Suppressor macrophage (primary cell): Measurements from ENCODE around the gene CLEC14A.

Source experiments
- DNase-seq, 4 experiments: peaks; one replicate each; pipeline ENCODE4 v3.0.0-alpha.2; 2020 to 2022

Gene CLEC14A

GRCh38 chr14:38248321-38249028 lies 7.4 kb downstream of the CLEC14A start:
- no peak for DNase-seq

GRCh38 chr14:38243696-38244240 lies 12.1 kb downstream of the CLEC14A start:
- DNase-seq, result no peak

DNA sequence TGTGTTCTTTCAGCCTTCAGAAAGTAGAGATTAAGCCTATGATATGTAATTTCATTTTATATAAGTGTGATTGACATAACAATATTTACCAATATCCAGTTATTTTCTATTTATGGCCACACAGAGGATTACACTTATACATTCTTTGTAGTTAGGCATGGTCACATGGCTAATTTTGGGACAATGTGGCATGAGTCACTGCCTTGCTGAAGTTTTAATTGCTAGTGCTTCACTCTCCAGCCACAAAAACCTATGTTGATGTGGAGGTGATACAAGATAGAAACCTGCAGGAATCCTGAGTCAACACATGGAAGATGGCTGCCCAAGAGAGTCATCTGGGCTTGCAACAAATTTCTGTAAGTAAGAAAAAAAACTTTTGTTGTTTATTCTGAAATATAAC lies 17.0 kb downstream of the CLEC14A start:
- no peak for DNase-seq

GRCh38 chr14:38238332-38238731 lies 17.6 kb downstream of the CLEC14A start:
- no peak for DNase-seq

GRCh38 chr14:38233218-38233617 lies 22.7 kb downstream of the CLEC14A start:
- DNase-seq, result no peak

- DNase-seq, result no peak
These were observed 29.5 kb downstream of the CLEC14A start for GRCh38 chr14:38226366-38226765.

DNA sequence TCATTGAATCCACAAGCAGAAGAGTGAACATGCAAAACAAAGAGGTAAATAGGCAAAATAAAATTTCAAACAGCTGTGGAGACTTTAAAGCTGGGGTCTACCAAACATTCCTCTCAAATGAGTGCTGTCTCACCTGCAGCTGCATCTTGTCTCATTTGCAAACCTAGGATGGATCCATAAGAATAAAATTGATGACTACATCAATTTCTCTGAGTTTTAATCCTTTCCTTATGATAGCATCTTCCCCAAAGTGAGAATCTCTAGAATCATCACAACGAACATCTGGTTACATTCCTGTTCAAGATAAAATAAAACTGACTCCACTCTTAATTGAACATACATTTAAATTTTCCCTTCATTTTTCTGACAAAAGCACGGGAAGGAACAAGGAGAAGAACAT lies 29.9 kb downstream of the CLEC14A start:
- no peak for DNase-seq

- DNase-seq, result no peak
These were observed 31.6 kb downstream of the CLEC14A start for GRCh38 chr14:38224338-38224737.

GRCh38 chr14:38221077-38221476 lies 34.8 kb downstream of the CLEC14A start:
- DNase-seq, result no peak

DNA sequence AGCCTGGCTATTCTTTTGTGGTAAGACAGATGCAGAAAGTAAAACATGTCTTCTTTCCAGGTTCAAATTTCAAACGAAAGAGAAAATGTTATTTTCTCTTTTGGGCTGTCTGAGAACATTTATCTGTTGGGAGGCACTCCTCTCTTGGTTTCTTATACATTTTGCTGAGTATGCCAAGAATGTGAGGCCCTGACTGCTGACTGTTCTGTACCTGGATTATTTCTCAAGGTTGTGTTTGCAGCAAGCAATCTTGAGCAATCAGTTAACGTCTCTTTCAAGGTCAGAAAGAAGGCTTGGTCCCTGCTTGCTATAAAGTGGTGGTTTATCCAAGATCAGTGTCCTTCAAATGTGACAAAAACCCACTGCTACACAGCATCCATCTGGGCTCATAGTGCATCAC lies 38.3 kb downstream of the CLEC14A start:
- DNase-seq, result no peak

GRCh38 chr14:38213001-38213400 lies 42.9 kb downstream of the CLEC14A start:
- DNase-seq, result no peak

- DNase-seq, result no peak
These were observed 43.8 kb downstream of the CLEC14A start for GRCh38 chr14:38212111-38212510.

DNA sequence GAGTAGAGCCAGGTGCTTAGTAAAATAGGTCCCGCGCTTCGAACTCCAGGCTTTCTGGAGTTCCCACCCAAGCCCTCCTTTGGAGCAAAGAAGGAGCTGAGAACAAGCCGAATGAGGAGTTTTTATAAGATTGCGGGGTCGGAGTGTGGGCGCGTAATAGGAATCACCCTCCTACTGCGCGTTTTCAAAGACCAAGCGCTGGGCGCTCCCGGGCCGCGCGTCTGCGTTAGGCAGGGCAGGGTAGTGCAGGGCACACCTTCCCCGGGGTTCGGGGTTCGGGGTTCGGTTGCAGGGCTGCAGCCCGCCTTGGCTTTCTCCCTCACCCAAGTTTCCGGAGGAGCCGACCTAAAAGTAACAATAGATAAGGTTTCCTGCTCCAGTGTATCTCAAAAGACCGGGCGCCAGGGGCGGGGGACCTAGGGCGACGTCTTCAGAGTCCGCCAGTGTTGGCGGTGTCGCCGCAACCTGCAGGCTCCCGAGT lies 44.6 kb downstream of the CLEC14A start:
- no peak for DNase-seq

DNA sequence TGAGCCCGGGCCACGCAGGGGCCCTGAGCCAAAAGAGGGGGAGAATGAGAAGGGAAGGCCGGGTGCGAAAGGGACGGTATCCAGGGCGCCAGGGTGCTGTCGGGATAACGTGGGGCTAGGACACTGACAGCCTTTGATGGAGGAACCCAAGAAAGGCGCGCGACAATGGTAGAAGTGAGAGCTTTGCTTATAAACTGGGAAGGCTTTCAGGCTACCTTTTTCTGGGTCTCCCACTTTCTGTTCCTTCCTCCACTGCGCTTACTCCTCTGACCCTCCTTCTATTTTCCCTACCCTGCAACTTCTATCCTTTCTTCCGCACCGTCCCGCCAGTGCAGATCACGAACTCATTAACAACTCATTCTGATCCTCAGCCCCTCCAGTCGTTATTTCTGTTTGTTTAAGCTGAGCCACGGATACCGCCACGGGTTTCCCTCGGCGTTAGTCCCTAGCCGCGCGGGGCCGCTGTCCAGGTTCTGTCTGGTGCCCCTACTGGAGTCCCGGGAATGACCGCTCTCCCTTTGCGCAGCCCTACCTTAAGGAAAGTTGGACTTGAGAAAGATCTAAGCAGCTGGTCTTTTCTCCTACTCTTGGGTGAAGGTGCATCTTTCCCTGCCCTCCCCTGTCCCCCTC lies 45.2 kb downstream of the CLEC14A start:
- DNase-seq, result no peak

- DNase-seq, result no peak
These were observed 46.0 kb downstream of the CLEC14A start for GRCh38 chr14:38209572-38210557.

- DNase-seq, result no peak
These were observed 47.0 kb downstream of the CLEC14A start for GRCh38 chr14:38208618-38209562.

GRCh38 chr14:38207736-38208617 lies 47.9 kb downstream of the CLEC14A start, which contains the start of gene SSTR1:
TSS of gene SSTR1 (plus strand) at chr14:38207904. CDS start at chr14:38209390, 1,486 bp downstream.
- DNase-seq, result no peak

DNA sequence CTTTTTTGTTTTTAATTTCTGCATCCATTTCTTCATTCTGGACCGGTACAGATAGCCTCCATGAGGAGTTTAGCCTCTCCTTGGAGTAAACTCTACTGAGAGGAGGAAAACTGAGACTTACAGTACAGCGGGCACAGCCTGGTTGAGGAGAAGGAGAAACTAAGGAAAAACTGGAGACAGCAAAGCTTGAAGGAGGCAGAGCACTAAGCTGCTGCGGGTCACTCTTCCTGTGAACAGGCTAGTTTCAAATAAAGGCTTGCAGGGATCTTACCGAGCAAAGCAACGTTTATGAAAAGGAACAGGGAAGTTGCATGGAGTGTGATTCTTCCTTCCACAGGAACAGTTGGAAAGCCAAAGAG lies 48.5 kb downstream of the CLEC14A start:
- DNase-seq, result no peak

- no peak for DNase-seq
These were observed 49.1 kb downstream of the CLEC14A start for GRCh38 chr14:38206689-38207376.
